ENCODE data around the gene LETM1. TPM values are rescaled to one million over a fixed set of nuclear protein-coding genes. Genes with fewer than 3 reads are reported as not detected.

Gene LETM1
- 61.3 and 70.4 TPM in 2 replicates for total RNA-seq

DNA sequence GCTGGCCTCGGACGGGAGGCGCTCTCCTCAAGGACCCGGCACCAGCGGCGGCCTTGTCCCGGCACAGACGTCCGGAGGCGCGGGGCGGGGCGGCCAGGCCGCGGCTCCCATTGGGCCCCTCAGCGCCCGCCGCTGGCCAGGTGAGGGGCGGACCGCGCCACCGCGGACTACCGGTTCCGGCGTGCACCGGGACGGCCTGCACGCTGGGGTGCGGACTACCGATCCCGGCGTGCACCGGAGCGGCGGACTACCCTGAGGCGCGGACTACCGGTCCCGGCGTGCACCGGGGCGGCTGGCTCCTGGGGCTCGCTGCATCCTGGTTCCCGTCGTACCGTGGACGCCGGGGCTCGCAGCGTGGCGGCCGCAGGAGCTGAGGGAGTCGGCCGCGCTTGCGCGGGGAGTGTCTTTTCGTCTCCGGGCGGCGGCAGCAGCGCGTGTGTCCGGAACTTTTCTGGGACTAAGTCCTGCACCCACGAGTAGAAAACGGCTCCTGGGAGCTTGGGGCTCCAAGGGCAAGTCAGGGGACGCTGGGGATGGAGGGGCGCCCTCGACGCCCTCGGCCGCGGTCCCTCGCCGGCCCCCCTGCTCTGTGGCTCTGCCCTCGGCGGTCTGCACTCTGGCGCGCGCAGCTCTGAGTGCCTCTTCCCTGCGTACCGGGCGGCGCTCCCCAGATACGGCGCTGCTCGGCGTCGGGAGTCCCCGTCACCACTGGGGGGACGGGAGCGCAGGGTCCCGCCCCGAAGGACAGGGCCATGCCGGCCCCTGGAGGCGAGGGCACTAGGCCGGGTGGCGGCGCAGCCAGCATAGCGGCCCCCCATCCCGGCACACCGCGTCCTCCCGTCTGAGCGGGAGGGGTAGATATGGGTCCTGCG is at the start of gene LETM1:
Gene LETM1 (minus strand): TSS at position 86 of the 872 bp plus-strand sequence. CDS start 206 bp downstream, outside the sequence.

DNA sequence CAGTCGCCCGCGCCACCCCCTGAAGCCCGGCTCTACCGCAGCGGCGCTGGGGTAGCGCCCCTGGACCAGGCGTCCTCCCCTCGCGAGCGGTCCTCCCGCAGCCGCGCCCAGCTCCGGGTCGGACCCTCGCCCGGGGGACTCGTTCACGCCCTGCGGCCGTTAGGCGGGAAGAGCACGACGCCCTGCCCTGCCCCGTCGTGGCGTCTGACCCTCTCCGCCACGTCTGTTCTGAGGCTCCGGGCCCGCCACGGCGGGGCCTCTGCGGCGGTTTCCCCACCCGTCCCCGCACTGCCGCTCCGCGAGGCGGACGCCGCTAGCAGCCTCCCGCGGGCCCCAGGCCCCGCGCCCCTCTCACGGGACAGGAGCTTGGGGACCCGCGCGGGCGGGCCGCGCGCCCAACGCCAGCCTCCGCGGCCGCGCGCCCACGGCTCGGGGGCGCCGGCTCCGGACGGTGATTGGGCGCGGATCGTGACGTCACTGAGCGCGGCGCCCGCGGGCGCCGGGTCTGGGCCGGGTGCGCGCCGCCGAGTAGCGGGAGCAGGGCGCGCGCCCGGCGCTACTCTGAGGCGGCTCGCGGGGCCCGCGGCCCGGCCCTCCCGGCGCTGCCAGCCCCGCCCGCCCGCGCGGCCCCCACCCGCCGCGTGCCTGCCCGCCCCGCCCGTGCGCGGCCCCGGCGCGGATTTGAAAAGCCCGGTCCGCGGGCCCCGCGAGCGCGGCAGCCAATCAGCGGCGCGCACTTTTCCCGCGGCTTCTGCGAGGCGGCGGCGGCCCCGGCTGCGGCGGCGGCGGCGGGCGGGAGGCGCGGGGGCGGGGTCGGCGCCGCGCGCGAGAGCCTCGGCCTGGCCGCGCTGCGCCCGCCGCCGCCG is 14.9 kb upstream of the LETM1 start, which contains the start of gene NSD2:
Gene NSD2 (plus strand): TSS at position 816 of the 866 bp plus-strand sequence. CDS start 29,262 bp downstream, outside the sequence.

DNA sequence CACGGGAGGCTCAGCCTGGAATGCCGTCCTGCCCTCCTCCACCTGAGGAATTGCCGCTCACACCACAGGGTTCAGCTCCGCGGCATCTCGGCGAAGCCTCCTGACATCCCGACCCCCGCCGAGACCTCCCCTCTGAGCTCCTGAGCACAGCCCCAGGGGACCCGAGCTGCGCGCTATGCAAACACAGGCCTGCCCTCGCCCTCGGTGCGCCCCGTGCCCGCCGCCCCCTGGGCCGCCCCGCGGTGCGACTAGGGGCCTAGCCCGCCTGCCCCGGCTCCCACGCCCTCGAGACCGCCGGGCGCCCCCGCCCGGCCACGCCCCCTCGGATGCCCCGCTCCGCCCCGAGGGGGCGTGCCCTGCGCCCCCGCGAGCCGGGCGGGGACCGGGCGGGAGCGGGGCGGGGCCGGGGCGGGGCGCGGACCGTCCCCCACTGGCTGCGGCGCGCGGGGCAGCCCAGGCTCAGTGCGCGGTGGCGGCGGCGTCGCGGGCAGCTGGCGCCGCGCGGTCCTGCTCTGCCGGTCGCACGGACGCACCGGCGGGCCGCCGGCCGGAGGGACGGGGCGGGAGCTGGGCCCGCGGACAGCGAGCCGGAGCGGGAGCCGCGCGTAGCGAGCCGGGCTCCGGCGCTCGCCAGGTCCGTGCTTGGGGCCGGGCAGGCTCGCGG is 63.0 kb downstream of the LETM1 start, which contains the start of gene FGFR3:
Gene FGFR3 (plus strand): TSS at position 462 of the 664 bp plus-strand sequence. CDS start 642 bp downstream, outside the sequence.

Other genes starting within 250 kb of the LETM1 start
- gene FAM53A, start 171.8 kb downstream of the LETM1 start, total RNA-seq = 1.1 and 1.4 TPM in 2 replicates
- 29.6 and 43.3 TPM in 2 replicates for gene SLBP, start 143.8 kb downstream of the LETM1 start, total RNA-seq
- 29.2 and 40.1 TPM in 2 replicates for gene TMEM129, start 134.8 kb downstream of the LETM1 start, total RNA-seq
- gene TACC3, start 134.6 kb downstream of the LETM1 start, total RNA-seq = 1.3 and 3.8 TPM in 2 replicates
- 0.95 and 3.3 TPM in 2 replicates for gene FGFR3, start 62.9 kb downstream of the LETM1 start, total RNA-seq
- gene NSD2, start 15.2 kb upstream of the LETM1 start, total RNA-seq = 31.5 and 44.8 TPM in 2 replicates
- 12.6 and 14.4 TPM in 2 replicates for gene NELFA, start 152.8 kb upstream of the LETM1 start, total RNA-seq
- under 0.01 TPM in 2 replicates for gene NAT8L, start 203.2 kb upstream of the LETM1 start, total RNA-seq

Data from bronchial smooth muscle cell (primary cell).